Peyer's patch (tissue), 4 donors: ENCODE measurements around the gene FLVCR2.

Experiments used
- CTCF ChIP-seq, 6 experiments: fragments of 450-650 bp in 4 of 6; fragments of 200-600 bp in 2 of 6; sonication (generic) in 1 of 6; IDR thresholded peaks; one replicate each; pipeline ENCODE4 v1.5.1; 2017 to 2019; ENCODE audit warnings: antibody characterized with exemption in 6 of 6, mild to moderate bottlenecking in 3 of 6, moderate library complexity in 1 of 6
- POLR2A ChIP-seq, 2 donors: fragments of 450-650 bp; IDR thresholded peaks; one replicate each; pipeline ENCODE4 v1.5.1; 2017; ENCODE audit warnings: antibody characterized with exemption in 2 of 2, mild to moderate bottlenecking in 2 of 2, moderate library complexity in 2 of 2

- no peak for TF ChIP-seq CTCF (IDR thresholded peaks at IDR 0.05)
- no peak for TF ChIP-seq POLR2A (IDR thresholded peaks at IDR 0.05)
Observed at GRCh38 chr14:75531660-75532317, 46.6 kb upstream of the FLVCR2 start.
